Neural cell (in vitro differentiated cells): Measurements from ENCODE around the gene DLGAP4.

ENCODE experiments used
- CTCF ChIP-seq: fragments of 450-650 bp; IDR thresholded peaks from 2 replicates; pipeline ENCODE4 v1.5.1; 2014; ENCODE audit warnings: antibody characterized with exemption, mild to moderate bottlenecking, moderate library complexity; ENCODE audit not compliant: poor library complexity, severe bottlenecking
- EZH2 ChIP-seq: fragments of 200-600, 300-800 bp; shearing (Covaris generic), sonication (generic); IDR thresholded peaks from 2 replicates; pipeline ENCODE4 v1.6.1; 2014; ENCODE audit warnings: antibody characterized with exemption, low read length, borderline replicate concordance, mild to moderate bottlenecking; ENCODE audit not compliant: insufficient read depth, poor library complexity, severe bottlenecking
- RAD21 ChIP-seq: fragments of 450-650 bp; conservative IDR thresholded peaks from 2 replicates; pipeline ENCODE4 v1.6.1; 2014; ENCODE audit warnings: antibody characterized with exemption, mild to moderate bottlenecking, moderate library complexity

- no peak for TF ChIP-seq CTCF
- TF ChIP-seq EZH2: no peak
- no peak for TF ChIP-seq RAD21
Measured at GRCh38 chr20:36394340-36394965, 88.3 kb downstream of the DLGAP4 start.
